Neural progenitor cell (in vitro differentiated cells): ENCODE data around the gene UTS2.

Source experiments
- EZH2 ChIP-seq: fragments of 200-600 bp; sonication (generic); IDR thresholded peaks from 2 replicates; pipeline ENCODE4 v1.6.1; 2017; ENCODE audit warnings: antibody characterized with exemption, mild to moderate bottlenecking, moderate library complexity
- EZH2phosphoT487 ChIP-seq: fragments of 200-600 bp; sonication (generic); IDR thresholded peaks from 2 replicates; pipeline ENCODE4 v1.6.1; 2017; ENCODE audit warnings: antibody characterized with exemption
- TF ChIP-seq, protein P1 (sequence below): fragments of 200-600 bp; sonication (generic); IDR thresholded peaks from 2 replicates; pipeline ENCODE4 v1.5.1; 2017; ENCODE audit warnings: antibody characterized with exemption, mild to moderate bottlenecking

DNA sequence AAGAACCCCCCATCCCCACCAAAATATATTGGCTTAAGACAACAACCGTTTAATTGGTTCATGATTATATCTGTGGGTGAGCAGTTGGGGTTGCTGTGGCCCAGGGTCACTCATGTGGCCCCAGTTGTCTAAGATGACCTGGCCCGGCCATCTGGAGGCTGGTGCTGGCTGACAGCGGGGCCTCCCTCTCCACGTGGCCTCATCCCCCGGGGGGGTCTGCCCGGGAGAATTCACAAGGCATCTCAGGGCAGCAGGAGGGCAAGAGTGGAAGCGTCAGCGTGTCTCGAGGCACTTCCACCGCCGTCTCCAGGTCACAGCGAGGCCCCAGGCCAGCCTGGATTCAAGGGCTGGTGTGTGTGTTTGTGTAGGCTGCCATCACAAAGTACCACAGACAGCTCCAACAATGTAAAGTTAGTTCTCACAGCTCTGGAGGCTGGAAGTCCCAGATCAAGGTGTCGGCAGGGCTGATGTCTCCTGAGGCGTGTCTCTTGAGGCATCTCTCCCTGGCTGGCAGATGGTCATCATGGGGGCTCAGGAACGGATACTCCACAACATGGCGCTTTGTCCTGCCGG lies 11.0 kb upstream of the UTS2 start:
- TF ChIP-seq, protein P1, sequence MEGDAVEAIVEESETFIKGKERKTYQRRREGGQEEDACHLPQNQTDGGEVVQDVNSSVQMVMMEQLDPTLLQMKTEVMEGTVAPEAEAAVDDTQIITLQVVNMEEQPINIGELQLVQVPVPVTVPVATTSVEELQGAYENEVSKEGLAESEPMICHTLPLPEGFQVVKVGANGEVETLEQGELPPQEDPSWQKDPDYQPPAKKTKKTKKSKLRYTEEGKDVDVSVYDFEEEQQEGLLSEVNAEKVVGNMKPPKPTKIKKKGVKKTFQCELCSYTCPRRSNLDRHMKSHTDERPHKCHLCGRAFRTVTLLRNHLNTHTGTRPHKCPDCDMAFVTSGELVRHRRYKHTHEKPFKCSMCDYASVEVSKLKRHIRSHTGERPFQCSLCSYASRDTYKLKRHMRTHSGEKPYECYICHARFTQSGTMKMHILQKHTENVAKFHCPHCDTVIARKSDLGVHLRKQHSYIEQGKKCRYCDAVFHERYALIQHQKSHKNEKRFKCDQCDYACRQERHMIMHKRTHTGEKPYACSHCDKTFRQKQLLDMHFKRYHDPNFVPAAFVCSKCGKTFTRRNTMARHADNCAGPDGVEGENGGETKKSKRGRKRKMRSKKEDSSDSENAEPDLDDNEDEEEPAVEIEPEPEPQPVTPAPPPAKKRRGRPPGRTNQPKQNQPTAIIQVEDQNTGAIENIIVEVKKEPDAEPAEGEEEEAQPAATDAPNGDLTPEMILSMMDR = no peak
- TF ChIP-seq EZH2phosphoT487 (no peak), EZH2 (no peak)
